Keratinocyte (primary cell): ENCODE data around the gene PLA2G15. TPM values are rescaled to one million over a fixed set of nuclear protein-coding genes. Genes with fewer than 3 reads are reported as not detected.

Experiments
- DNase-seq: peaks from one replicate; pipeline ENCODE4 v3.0.0-alpha.2; 2011; ENCODE audit warnings: low read depth, missing footprints, low spot score
- FAIRE-seq: peaks from 2 replicates; lab custom pipeline; 2011; peaks lifted over from hg19 to GRCh38; lab: Jason Lieb, UNC
- H2AFZ ChIP-seq: 2 replicates; pipeline ENCODE4 v1.6.0; 2012; ENCODE audit warnings: low read length, control low read depth, inconsistent platforms; ENCODE audit not compliant: control insufficient read depth
- H3K27ac ChIP-seq: 2 replicates; pipeline ENCODE4 v1.5.1; 2011; ENCODE audit warnings: low read length; ENCODE audit not compliant: control insufficient read depth, insufficient read depth
- H3K27me3 ChIP-seq: 3 replicates; pipeline ENCODE4 v1.6.0; 2011; ENCODE audit warnings: low read length; ENCODE audit not compliant: control insufficient read depth, insufficient read depth; ENCODE audit errors: extremely low read depth
- H3K36me3 ChIP-seq, 2 experiments: 2 replicates in 1 of 2; 3 replicates in 1 of 2; pipeline ENCODE4 v1.5.1; 2011; ENCODE audit warnings: low read length in 2 of 2, mild to moderate bottlenecking in 1 of 2; ENCODE audit not compliant: control insufficient read depth in 2 of 2, insufficient read depth in 2 of 2; ENCODE audit errors: extremely low read depth in 1 of 2
- H3K4me1 ChIP-seq: 3 replicates; pipeline ENCODE4 v1.5.1; 2011; ENCODE audit warnings: low read length; ENCODE audit not compliant: control insufficient read depth, insufficient read depth; ENCODE audit errors: extremely low read depth
- H3K4me2 ChIP-seq: 3 replicates; pipeline ENCODE4 v1.6.0; 2011; ENCODE audit warnings: low read depth, low read length; ENCODE audit not compliant: control insufficient read depth, insufficient read depth; ENCODE audit errors: extremely low read depth
- H3K4me3 ChIP-seq, 3 experiments: fragments of 200-600 bp in 1 of 3; sonication (generic) in 1 of 3; 2 replicates in 2 of 3; 3 replicates in 1 of 3; pipeline ENCODE4 v1.5.1; 2011 to 2016; ENCODE audit warnings: low read length in 3 of 3, mild to moderate bottlenecking in 3 of 3, control low read depth in 2 of 3, inconsistent platforms in 1 of 3, low read depth in 1 of 3, mixed read lengths in 1 of 3, mixed run types in 1 of 3, moderate library complexity in 1 of 3; ENCODE audit not compliant: control insufficient read depth in 2 of 3, insufficient read depth in 2 of 3; ENCODE audit errors: extremely low read depth in 1 of 3
- H3K79me2 ChIP-seq: 2 replicates; pipeline ENCODE4 v1.6.0; 2012; ENCODE audit warnings: low read length; ENCODE audit not compliant: control insufficient read depth, insufficient read depth
- H3K9ac ChIP-seq: 3 replicates; pipeline ENCODE4 v1.6.0; 2011; ENCODE audit warnings: low read length; ENCODE audit not compliant: control insufficient read depth, insufficient read depth; ENCODE audit errors: extremely low read depth
- H3K9me1 ChIP-seq: 3 replicates; pipeline ENCODE4 v1.6.0; 2011; ENCODE audit warnings: low read length; ENCODE audit not compliant: control insufficient read depth, insufficient read depth; ENCODE audit errors: extremely low read depth
- H3K9me3 ChIP-seq: 2 replicates; pipeline ENCODE4 v1.5.1; 2012; ENCODE audit warnings: low read depth, low read length; ENCODE audit not compliant: control insufficient read depth
- H4K20me1 ChIP-seq: 3 replicates; pipeline ENCODE4 v1.6.0; 2011; ENCODE audit warnings: low read length; ENCODE audit not compliant: control insufficient read depth, insufficient read depth; ENCODE audit errors: extremely low read depth
- EZH2 ChIP-seq: IDR thresholded peaks from one replicate; pipeline ENCODE4 v1.6.1; 2012; ENCODE audit warnings: inconsistent platforms, mild to moderate bottlenecking, low read length, moderate library complexity
- dilution Hi-C: fragments of 300-500 bp; cut with MboI; formaldehyde crosslinking; loops from one replicate; pipeline ENCODE4 v1.7.0; 2020; ENCODE audit warnings: low sequenced_read_pairs; ENCODE audit not compliant: extremely low pct_ligation_motif_present
- polyA plus RNA-seq, 5 experiments: library from polyadenylated mRNA; depleted of rRNA in 3 of 5; stranded (reverse) in 3 of 5; stranded (forward) in 1 of 5; unstranded in 1 of 5; fragments of >200 nt; gene quantifications; 1 replicate in 1 of 5; 2 replicates in 3 of 5; 3 replicates in 1 of 5; pipeline versions ENCODE4 v1.2.1 to v1.2.3, GENCODE V29; 2011 to 2012; ENCODE audit warnings: missing spikeins in 2 of 5, low read depth in 1 of 5, low replicate concordance in 1 of 5
- TF ChIP-seq, protein P1 (sequence below), 3 experiments: IDR thresholded peaks in 1 of 3; conservative IDR thresholded peaks in 1 of 3; optimal IDR thresholded peaks in 1 of 3; 2 replicates in 2 of 3; 3 replicates in 1 of 3; pipeline versions ENCODE3 to v1.5.1; 2011; ENCODE audit warnings: low read length in 3 of 3, mild to moderate bottlenecking in 3 of 3, moderate library complexity in 2 of 3, control low read depth in 1 of 3, inconsistent platforms in 1 of 3; ENCODE audit not compliant: insufficient read depth in 2 of 3; ENCODE audit errors: extremely low read depth in 1 of 3

The PLA2G15 gene
- polyA plus RNA-seq, 1 donor (not counting 4 experiments of a cell fraction or from before 2014, with no cell fraction given), result 9.2 TPM

DNA sequence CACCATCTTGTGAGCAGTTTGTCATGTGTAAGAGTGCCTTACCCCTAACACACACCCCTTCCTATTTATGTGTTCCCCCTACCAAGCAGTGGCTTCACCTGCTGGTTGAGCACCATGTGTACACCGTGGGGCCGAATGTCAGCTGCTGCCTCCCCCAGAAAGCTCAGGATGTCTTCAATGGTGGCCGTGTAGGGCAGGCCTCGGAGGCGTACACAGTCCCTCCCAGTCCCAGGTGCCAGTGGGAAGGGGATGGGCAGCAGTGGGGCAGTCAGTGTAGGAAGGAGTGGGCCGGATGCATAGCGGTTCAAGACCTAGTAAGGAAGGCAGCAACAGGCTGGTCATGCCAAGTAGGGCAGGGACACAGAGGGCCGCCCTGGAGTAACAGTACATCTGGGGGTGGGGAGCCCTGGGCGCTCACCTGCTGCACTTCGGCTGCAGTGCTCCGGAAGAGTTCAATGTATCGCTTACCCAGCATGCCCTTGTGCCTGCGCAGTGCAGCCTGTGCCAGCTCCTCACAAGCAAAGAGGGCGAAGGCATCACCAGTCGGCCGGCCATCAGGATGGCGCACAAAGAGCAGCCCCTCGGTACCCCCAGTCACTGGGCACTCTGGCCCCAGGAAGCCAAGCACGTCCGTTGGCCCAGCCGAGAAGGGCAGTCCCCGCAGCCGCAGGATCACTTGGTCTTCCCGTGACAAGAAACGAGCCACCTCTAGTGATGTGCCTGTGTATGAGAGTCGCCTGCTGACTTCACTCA is 13.6 kb upstream of the PLA2G15 start:
- H3K9ac ChIP-seq, result no peak overlapping the region
- no peak overlapping the region for H3K4me2 ChIP-seq
- peaks cover 35% of the 10 kb centered on the region for H3K79me2 ChIP-seq
- TF ChIP-seq EZH2, result no peak
- TF ChIP-seq, protein P1, sequence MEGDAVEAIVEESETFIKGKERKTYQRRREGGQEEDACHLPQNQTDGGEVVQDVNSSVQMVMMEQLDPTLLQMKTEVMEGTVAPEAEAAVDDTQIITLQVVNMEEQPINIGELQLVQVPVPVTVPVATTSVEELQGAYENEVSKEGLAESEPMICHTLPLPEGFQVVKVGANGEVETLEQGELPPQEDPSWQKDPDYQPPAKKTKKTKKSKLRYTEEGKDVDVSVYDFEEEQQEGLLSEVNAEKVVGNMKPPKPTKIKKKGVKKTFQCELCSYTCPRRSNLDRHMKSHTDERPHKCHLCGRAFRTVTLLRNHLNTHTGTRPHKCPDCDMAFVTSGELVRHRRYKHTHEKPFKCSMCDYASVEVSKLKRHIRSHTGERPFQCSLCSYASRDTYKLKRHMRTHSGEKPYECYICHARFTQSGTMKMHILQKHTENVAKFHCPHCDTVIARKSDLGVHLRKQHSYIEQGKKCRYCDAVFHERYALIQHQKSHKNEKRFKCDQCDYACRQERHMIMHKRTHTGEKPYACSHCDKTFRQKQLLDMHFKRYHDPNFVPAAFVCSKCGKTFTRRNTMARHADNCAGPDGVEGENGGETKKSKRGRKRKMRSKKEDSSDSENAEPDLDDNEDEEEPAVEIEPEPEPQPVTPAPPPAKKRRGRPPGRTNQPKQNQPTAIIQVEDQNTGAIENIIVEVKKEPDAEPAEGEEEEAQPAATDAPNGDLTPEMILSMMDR (optimal IDR thresholded peaks at IDR 0.05 in 1 of 3, IDR thresholded peaks at IDR 0.05 in 1 of 3, conservative IDR thresholded peaks at IDR 0.05 in 1 of 3; ENCODE audit: extremely low read depth in 1 of 3, insufficient read depth in 2 of 3, low read length in 3 of 3), result no peak
- DNase-seq (no peak), FAIRE-seq (no peak)
- dilution Hi-C loops, result no loop called here
- H3K27me3 ChIP-seq, result no peaks in the 10 kb centered on the region
- H3K36me3 ChIP-seq, result peaks cover 35 to 61% of the 10 kb centered on the region in 2 experiments
- no peak overlapping the region for H3K27ac ChIP-seq
- H4K20me1 ChIP-seq, result peaks cover 23% of the 10 kb centered on the region
- H3K9me1 ChIP-seq, result peaks cover 3% of the 10 kb centered on the region
- no peak overlapping the region for H2AFZ ChIP-seq
- H3K9me3 ChIP-seq, result no peaks in the 10 kb centered on the region
- no peak overlapping the region for H3K4me3 ChIP-seq
- peaks cover 18% of the 10 kb centered on the region for H3K4me1 ChIP-seq

DNA sequence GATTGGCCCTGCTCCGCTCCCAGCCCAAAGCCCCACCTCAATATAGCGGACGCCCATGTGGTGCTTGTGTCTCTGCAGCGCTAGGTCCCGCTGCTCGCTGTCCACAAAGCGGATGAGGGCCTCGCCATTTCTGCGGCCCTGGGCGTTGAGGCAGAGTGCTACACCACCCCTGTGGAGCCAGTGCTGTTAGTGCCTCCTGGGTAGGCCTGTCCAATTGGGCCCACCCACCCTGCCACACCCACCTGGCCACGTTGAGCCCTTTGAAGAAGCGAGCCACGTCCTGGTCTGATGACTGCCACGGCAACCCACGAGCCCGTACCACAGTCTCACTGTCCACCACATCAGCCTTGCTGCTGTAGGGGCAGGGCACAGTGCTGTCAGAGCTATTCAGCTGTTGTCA is 12.8 kb upstream of the PLA2G15 start:
- H3K4me1 ChIP-seq, result peaks cover 25% of the 10 kb centered on the region

More for the DNA sequence above, 12.8 kb upstream of the PLA2G15 start:
- DNase-seq (no peak), FAIRE-seq (no peak)
- dilution Hi-C loops, result no loop called here
- Histone ChIP-seq H3K36me3 (peaks cover 34 to 61% of the 10 kb centered on the region in 2 experiments), H3K79me2 (peaks cover 35% of the 10 kb centered on the region), H3K27ac (no peak overlapping the region), H3K4me3 (no peak overlapping the region), H2AFZ (no peak overlapping the region), H3K9me3 (no peaks in the 10 kb centered on the region), H4K20me1 (peaks cover 23% of the 10 kb centered on the region), H3K9ac (no peak overlapping the region), H3K27me3 (no peaks in the 10 kb centered on the region), H3K9me1 (peaks cover 3% of the 10 kb centered on the region), H3K4me2 (no peak overlapping the region)
- TF ChIP-seq EZH2, result no peak
- TF ChIP-seq, protein P1 (optimal IDR thresholded peaks at IDR 0.05 in 1 of 3, IDR thresholded peaks at IDR 0.05 in 1 of 3, conservative IDR thresholded peaks at IDR 0.05 in 1 of 3; ENCODE audit: extremely low read depth in 1 of 3, insufficient read depth in 2 of 3, low read length in 3 of 3), result no peak
